ENCODE measurements around the gene ABCC6. TPM values are rescaled to one million over a fixed set of nuclear protein-coding genes. Genes with fewer than 3 reads are reported as not detected.

The ABCC6 gene
- total RNA-seq, 1 experiment from 2014 or later = 1.1 TPM

- H3K18ac ChIP-seq (ENCODE audit: insufficient read length, low read depth, low read length) = no peak overlapping the region
- H3K79me1 ChIP-seq (ENCODE audit: insufficient read depth, low read depth, low read length, poor library complexity, severe bottlenecking) = no peaks in the 10 kb centered on the region
- no peak overlapping the region for H3K9ac ChIP-seq (ENCODE audit: extremely low read depth, insufficient read length, low read length)
- H2AK5ac ChIP-seq (ENCODE audit: insufficient read length, low read length) = no peak overlapping the region
- H3K4me1 ChIP-seq (ENCODE audit: insufficient read depth, low read length) = no peaks in the 10 kb centered on the region
- H4K8ac ChIP-seq (replicated peaks; ENCODE audit: insufficient read length, low read depth, low read length) = no peak overlapping the region
- TF ChIP-seq, protein P1, sequence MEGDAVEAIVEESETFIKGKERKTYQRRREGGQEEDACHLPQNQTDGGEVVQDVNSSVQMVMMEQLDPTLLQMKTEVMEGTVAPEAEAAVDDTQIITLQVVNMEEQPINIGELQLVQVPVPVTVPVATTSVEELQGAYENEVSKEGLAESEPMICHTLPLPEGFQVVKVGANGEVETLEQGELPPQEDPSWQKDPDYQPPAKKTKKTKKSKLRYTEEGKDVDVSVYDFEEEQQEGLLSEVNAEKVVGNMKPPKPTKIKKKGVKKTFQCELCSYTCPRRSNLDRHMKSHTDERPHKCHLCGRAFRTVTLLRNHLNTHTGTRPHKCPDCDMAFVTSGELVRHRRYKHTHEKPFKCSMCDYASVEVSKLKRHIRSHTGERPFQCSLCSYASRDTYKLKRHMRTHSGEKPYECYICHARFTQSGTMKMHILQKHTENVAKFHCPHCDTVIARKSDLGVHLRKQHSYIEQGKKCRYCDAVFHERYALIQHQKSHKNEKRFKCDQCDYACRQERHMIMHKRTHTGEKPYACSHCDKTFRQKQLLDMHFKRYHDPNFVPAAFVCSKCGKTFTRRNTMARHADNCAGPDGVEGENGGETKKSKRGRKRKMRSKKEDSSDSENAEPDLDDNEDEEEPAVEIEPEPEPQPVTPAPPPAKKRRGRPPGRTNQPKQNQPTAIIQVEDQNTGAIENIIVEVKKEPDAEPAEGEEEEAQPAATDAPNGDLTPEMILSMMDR (conservative IDR thresholded peaks at IDR 0.05) = no peak
- H3K56ac ChIP-seq (ENCODE audit: insufficient read length, low read depth, low read length) = no peak overlapping the region
- no peak overlapping the region for H4K91ac ChIP-seq (ENCODE audit: insufficient read length, low read depth, low read length)
- no peak for DNase-seq
- no peaks in the 10 kb centered on the region for H3K9me3 ChIP-seq (ENCODE audit: control insufficient read depth, low read depth, low read length)
- H3K14ac ChIP-seq (ENCODE audit: insufficient read depth, low read length) = no peak overlapping the region
- H4K20me1 ChIP-seq (ENCODE audit: control insufficient read depth, insufficient read depth, insufficient read length) = no peaks in the 10 kb centered on the region
- no peaks in the 10 kb centered on the region for H3K4me1 Mint-ChIP-seq
- H2BK120ac ChIP-seq (ENCODE audit: low read depth, low read length, poor library complexity, severe bottlenecking) = no peak overlapping the region
- no peaks in the 10 kb centered on the region for H3K27me3 ChIP-seq (ENCODE audit: insufficient read depth, low read length)
- H3K23me2 ChIP-seq (ENCODE audit: insufficient read length, low read depth, low read length, poor library complexity, severe bottlenecking) = no peaks in the 10 kb centered on the region
- H3K4me3 Mint-ChIP-seq = no peak overlapping the region
- no peak overlapping the region for H2BK15ac ChIP-seq (ENCODE audit: low read depth, low read length)
- no CpG with 5 or more reads among the region's 15 CpGs for WGBS (ENCODE audit: extremely low coverage, insufficient read length, low lambda C conversion rate)
- H2BK5ac ChIP-seq (ENCODE audit: insufficient read length, low read length) = no peak overlapping the region
- peak overlapping the region in 2 of 3 experiments; percentile 34 to 74; a peak in 3 of 7 replicates for H3K27ac Mint-ChIP-seq
- no peak overlapping the region for H3T11ph ChIP-seq (ENCODE audit: low read length)
- H4K5ac ChIP-seq (ENCODE audit: insufficient read length, low read depth, low read length) = no peak overlapping the region
- H3K27me3 Mint-ChIP-seq (ENCODE audit: low read depth) = no peaks in the 10 kb centered on the region
- H3K9me3 Mint-ChIP-seq = no peaks in the 10 kb centered on the region
- no peak overlapping the region for H3K23ac ChIP-seq (ENCODE audit: insufficient read length, low read depth, low read length)
- no peak overlapping the region for H2BK12ac ChIP-seq (ENCODE audit: insufficient read length, low read depth, low read length)
- no peak overlapping the region for H3K4me2 ChIP-seq (ENCODE audit: insufficient read depth, insufficient read length, low read length)
- H3K79me2 ChIP-seq (ENCODE audit: insufficient read depth, low read length) = no peaks in the 10 kb centered on the region
- no peak overlapping the region for H3K4ac ChIP-seq (ENCODE audit: low read depth, low read length)
- peaks cover 36 to 78% (median 58%) of the 10 kb centered on the region in 3 experiments; a peak in 6 of 7 replicates for H3K36me3 Mint-ChIP-seq (ENCODE audit: insufficient read depth in 1 of 3, low read depth in 3 of 3)
- H3K27ac ChIP-seq (ENCODE audit: insufficient read length, low read depth, low read length) = no peak overlapping the region
- no peak overlapping the region for H2BK20ac ChIP-seq (ENCODE audit: low read depth, low read length, poor library complexity, severe bottlenecking)
- H2AFZ ChIP-seq (ENCODE audit: low read length) = no peak overlapping the region
Observed at GRCh38 chr16:16131659-16132058, 91.6 kb downstream of the ABCC6 start.
